ENCODE measurements around the gene GPR62.

GPR62 gene

GRCh38 chr3:51941463-51941797 is 13.8 kb upstream of the GPR62 start:
- TF ChIP-seq CTCF (IDR thresholded peaks at IDR 0.05; ENCODE audit: low read depth, low read length): no peak
- H3K4me3 ChIP-seq (ENCODE audit: low read depth, low read length): peak overlapping the region; percentile 91

DNA sequence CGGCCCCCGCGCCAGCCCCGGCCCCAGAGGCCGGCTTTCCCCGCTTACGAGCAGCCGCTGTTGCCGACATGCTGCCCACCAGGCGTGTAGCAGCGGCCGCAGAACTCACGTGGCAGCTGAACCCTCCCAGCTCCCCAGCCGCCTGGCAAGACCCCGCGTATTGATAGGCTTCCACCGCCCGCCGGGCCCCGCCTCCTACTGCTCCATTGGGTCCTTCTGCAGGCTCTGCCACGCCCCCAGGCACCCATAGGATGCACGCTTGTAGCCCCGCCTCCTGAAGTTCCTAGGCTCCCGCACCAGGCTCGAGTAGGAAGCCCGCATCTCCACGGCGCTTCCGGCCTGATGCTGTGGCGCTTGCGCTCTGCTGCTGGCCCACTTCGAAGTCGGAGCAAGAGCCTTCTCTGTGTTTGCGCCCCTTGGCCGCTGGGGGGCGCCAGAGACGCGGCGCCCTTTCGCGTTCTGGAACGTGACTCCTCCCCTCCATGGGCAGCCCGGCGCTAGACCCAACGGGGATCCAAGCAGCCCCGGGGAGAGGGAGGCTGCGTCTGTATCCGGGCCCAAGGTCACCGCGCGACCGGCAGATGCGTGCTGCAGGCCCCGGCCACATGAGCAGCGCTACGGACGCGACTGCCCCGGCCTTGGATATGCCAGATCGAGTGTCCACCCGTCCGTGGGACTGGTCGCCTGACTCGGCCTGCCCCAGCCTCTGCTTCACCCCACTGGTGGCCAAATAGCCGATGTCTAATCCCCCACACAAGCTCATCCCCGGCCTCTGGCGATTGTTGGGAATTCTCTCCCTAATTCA is 13.2 kb upstream of the GPR62 start, which contains the start of the genes PARP3 and RRP9:
Gene PARP3, plus strand, starts transcription at position 566 of the 805 bp plus-strand sequence. CDS start 993 bp downstream, outside the sequence.
Gene RRP9, minus strand, starts transcription at position 107 of the 805 bp plus-strand sequence. Its CDS starts 37 bp downstream, at position 70.
- H3K4me3 ChIP-seq (ENCODE audit: low read depth, low read length): peak within 1 kb of the TSS; percentile 91
- peak; percentile 95 for TF ChIP-seq CTCF (IDR thresholded peaks at IDR 0.05; ENCODE audit: low read depth, low read length)

- H3K4me3 ChIP-seq (ENCODE audit: low read depth, low read length): peak overlapping the region; percentile 48
- no peak for TF ChIP-seq CTCF (IDR thresholded peaks at IDR 0.05; ENCODE audit: low read depth, low read length)
Observed at GRCh38 chr3:51942603-51943450, 12.4 kb upstream of the GPR62 start.

- no peak for TF ChIP-seq CTCF (IDR thresholded peaks at IDR 0.05; ENCODE audit: low read depth, low read length)
- no peak overlapping the region for H3K4me3 ChIP-seq (ENCODE audit: low read depth, low read length)
Observed at GRCh38 chr3:51943451-51944391, 11.5 kb upstream of the GPR62 start.

DNA sequence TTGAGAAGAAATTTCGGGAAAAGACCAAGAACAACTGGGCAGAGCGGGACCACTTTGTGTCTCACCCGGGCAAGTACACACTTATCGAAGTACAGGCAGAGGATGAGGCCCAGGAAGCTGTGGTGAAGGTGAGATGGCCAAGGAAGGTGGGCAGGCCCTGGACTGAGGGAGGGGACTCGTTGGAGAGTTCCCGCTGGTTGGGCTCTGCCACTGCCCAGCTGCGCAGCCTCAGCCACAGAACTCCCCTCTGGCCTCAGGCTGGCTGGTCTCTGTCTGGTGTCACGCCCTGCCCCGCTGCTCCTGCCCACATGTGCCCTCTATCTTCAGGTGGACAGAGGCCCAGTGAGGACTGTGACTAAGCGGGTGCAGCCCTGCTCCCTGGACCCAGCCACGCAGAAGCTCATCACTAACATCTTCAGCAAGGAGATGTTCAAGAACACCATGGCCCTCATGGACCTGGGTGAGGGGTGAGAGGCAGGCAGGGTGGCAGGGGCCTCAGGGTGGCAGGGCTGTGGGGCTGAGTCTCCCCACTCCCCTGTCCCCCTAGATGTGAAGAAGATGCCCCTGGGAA is 10.6 kb upstream of the GPR62 start:
- no peak for TF ChIP-seq CTCF (IDR thresholded peaks at IDR 0.05; ENCODE audit: low read depth, low read length)
- no peak overlapping the region for H3K4me3 ChIP-seq (ENCODE audit: low read depth, low read length)

DNA sequence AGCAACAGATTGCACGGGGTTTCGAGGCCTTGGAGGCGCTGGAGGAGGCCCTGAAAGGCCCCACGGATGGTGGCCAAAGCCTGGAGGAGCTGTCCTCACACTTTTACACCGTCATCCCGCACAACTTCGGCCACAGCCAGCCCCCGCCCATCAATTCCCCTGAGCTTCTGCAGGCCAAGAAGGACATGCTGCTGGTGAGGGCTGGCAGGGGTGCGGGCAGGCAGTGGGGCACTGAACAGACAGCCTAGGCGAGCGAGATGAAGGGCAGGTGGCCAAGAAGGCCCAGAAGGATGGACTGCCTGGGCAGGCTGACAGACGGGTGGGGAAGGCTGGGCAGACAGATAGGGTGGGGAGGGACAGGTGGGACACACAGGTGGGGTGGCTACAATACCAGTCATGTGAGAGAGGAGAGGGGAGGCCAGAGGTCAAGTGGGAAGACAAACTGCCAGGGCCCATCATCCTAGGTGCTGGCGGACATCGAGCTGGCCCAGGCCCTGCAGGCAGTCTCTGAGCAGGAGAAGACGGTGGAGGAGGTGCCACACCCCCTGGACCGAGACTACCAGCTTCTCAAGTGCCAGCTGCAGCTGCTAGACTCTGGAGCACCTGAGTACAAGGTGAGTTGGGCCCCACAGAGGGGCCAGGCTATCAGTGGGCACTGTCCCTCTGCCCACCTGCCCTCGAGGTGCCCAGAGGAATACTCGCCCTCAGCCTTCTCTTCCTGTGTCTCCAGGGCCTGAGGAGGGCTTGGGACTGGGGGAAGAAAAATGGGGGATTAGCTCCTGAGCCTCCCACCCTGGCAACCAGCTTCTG is 9.9 kb upstream of the GPR62 start:
- TF ChIP-seq CTCF (IDR thresholded peaks at IDR 0.05; ENCODE audit: low read depth, low read length): no peak
- H3K4me3 ChIP-seq (ENCODE audit: low read depth, low read length): no peak overlapping the region
